Epithelial cell of prostate (primary cell): ENCODE measurements around the gene SERPINA12.
"Not testable (repeated sequence)": the region's sequence is repeated elsewhere in the genome, so short reads cannot be mapped to it uniquely, and the experiment has no call there.

Source experiments
- DNase-seq: peaks from one replicate; pipeline ENCODE4 v3.0.0-alpha.2; 2011; ENCODE audit warnings: low read depth, low spot score
- H3K27ac ChIP-seq: fragments of 450-650 bp; 2 replicates; pipeline ENCODE4 v1.5.1; 2017; ENCODE audit warnings: mild to moderate bottlenecking

Gene SERPINA12

DNA sequence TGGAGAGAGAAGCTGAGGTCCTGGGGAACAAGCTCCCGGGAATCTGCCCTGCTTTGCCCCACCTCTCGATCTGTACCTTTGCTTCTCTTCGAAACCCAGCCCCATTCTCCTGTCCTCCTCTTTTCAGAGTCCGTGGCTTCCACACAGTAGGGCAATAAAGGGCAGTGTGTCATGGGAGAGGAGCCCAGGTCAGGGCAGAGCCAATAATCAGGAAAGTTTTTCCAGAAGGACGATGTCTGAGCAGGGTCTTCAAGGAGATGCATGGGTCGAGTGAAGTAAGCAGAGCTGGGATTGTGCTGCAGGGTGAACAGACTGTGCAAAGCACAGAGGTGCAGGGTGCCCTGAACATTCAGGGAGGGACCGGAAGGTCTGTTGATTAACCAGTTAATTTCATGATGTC, 29.9 kb upstream of the SERPINA12 start:
- DNase-seq: no peak
- no peak overlapping the region for H3K27ac ChIP-seq

DNA sequence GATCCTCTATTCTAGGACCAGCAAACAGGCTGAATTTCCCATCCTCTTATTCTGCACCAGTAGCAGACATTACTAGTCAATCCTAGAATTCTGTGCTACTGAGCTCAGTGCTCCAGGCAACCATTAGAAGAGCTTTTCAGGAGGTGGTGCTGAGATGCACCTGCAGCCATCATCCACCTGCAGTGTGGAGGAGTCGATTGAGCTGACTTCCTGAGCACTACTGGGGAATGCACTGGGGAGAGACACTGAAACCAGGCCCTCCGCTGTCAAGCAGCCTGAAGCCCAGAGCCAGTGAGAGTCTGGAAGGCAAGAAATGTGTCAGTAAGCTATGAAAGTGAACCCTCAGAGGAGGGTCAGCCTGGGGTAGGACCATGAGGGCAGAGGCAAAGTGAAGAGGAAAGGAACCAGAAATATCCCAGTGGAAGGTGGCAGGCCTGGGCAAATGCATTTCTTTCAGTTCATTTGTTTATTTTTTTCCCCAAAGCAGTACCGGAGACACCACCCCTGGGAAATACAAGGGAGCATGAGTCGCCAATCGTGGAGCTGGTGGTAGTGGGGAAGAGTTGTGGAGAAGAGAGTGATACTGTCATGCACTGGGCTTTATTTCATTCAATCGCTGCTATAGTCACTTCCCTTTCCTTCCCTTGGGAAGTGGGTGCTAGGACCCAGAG, 28.9 kb upstream of the SERPINA12 start:
- H3K27ac ChIP-seq: no peak overlapping the region
- no peak for DNase-seq

DNA sequence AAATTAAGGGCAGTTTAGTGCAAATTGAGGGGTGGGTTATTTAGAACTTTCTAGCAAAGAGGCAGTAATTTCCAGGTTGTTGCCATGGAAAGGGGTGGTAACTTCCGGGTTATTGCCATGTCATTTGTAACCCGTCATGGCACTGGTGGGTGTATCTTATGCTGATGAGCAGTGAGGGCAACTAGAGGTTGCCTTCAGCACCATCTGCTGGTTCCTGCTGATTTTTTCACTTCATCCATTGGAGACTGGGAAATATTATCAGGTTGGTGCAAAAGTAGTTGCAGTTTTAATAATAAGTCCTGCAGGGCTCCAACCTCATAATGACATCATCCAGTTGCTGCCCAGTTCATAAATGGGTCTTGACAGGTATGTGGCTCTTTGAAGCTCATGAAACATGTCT, 27.6 kb upstream of the SERPINA12 start:
- H3K27ac ChIP-seq: no peak overlapping the region
- no peak for DNase-seq

DNA sequence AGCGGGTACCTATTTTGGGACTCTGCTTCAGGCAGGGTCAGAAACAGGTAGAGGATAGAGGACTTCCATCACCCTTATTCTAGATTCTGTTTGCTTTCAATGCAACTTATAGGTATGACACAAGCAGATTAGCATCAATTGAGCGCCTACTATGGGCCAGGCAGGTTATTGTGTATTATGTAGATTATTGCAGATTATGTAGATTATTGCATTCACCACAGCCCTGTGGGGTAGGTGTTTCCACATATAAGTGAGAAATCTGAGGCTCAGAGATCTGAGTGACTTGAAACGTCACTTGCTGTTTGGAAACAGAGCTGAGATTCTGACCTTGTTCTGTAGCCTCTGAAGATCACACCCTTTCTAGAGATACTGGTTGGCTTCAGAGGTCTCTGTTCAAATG, 26.2 kb upstream of the SERPINA12 start:
- no peak overlapping the region for H3K27ac ChIP-seq
- DNase-seq: no peak

DNA sequence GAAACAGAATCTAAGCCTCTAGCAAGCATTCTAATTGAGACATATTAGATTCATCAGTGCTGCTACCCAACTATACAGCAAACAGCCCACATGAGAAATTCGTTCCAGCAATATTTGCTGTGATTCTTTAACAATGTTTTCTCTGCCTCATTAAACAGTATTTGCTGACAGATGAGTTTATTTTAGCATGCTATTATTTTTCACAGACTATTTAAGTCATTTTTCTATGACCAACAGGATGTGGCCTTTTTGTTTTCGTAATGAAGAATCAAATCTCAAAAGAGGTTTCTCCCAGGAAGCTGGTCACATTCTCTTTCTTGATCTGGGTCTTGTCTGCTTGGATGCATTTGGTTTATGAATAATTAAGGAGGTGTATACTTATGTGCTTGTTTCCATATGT, 23.2 kb upstream of the SERPINA12 start:
- no peak for DNase-seq
- H3K27ac ChIP-seq: no peak overlapping the region

DNA sequence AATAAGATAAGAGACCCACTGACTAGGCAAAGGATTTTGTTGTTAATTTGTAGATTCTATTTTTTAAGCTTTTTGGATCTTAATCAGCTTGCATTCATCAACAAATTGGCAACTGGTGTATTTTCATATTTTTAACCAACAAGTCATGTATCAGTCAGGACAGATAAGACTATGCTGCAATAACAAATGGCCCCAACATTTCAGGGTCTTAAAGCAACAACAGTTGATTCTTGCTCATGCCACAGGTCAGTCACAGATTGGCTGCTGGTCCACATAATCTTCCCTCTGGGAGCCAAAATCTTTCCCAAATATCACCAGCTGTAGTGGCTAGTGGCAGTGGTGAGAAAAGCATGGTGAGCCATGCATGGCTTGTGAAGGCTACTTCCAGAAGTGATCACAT, 21.9 kb upstream of the SERPINA12 start:
- DNase-seq: no peak
- H3K27ac ChIP-seq: no peak overlapping the region

DNA sequence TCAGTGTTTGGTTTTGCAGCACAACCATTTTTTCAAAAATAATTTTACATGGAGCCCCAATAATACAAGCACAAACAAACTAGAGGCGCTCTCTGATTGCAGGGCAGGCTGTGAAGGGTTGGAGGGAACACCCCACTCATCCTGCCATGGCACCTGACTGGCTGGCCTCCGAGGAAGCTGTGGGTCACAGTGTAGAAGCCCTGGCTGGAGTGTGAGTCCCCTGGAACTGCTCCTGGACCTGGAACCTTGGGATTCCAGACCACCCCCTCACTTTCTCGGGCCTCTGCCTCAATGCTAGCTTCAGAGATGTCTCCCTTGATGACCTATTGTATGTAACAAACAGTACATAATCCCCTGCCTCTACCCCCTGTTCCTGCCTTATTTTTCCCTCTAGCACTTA, 14.8 kb upstream of the SERPINA12 start:
- H3K27ac ChIP-seq: no peak overlapping the region
- no peak for DNase-seq

DNA sequence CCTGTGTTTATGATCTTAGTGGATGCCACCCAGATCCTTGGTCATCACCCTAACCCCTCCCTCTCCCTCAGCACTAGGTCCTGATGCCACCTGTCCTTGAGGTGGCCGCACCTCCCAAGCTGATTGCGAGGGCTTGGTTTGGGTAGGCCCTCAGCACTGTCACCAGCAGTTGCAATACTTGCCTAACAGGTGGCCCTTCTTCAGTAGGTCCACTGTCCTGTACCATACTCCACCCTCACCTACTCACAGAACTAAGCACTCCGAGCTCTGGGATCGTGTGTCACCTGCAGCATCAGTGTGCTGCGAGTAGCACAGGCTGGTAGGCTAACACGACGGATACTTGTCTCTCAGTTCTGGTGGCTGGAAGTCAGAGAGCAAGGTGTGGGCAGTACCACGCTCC, 14.0 kb upstream of the SERPINA12 start:
- no peak overlapping the region for H3K27ac ChIP-seq
- no peak for DNase-seq

DNA sequence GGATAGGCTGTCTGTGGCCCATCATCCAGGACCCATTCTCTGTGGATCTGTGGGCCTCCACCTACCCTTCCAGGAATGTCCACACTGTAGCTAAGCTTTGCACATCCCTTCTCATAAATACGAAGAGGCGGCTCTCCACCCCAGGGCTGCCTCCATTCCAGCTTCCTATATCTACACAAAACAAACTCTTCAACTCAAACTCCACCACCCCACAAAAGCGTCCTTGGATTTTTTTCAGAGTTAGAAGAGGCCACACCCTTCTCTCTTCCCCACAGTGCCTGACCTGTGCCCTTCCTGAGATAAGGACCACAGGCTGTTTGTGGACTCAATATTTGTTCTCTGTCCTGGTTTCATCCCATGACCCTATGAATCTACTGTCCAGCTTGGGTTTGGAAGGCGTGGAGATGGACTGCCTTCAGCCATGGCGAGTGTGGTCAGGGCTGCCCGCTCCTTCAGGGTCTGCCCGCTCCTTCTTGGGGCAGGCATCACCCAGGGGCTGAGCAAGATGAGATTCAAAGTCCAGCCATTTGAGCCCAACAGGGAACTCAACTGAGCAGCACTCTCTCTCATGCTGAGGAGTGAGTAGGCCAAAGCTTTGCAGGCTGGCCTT, 13.0 kb upstream of the SERPINA12 start:
- no peak for DNase-seq
- no peak overlapping the region for H3K27ac ChIP-seq

DNA sequence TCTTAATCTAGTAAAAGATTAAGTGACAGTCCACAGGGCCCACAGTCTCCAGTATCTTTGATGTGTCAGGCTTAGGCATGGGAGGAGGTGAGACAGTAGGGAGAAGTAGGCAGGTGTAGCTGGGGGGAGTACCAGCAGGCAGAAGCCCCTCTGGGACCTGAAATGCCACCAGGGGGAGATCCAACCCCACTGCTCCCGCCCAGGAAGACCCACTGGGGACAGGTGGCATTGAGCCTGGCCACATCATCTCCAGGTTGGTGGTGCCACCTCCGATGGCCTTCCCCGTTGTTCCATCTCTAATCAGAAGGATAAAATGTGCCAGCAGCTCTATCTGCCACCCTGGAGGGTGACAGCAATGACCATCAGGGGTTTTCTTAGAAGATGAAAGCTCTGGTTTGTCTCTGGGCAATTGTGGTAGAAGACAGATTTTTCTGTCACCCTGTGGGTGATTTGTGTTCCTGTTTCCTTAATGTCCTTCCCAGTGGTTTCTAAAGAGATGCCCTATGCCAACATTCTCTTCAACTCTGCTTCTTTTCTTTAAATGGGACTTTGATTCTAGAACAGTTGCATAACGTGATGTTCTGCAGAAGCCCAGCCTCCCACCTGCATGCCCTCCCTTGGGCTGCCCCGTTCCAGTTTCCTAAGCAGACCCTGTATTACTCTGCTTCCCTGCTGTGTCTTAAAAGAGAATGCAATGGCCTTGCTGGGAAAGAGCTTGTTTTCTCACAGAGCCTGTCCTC, 12.3 kb upstream of the SERPINA12 start:
- DNase-seq: no peak
- H3K27ac ChIP-seq: no peak overlapping the region

DNA sequence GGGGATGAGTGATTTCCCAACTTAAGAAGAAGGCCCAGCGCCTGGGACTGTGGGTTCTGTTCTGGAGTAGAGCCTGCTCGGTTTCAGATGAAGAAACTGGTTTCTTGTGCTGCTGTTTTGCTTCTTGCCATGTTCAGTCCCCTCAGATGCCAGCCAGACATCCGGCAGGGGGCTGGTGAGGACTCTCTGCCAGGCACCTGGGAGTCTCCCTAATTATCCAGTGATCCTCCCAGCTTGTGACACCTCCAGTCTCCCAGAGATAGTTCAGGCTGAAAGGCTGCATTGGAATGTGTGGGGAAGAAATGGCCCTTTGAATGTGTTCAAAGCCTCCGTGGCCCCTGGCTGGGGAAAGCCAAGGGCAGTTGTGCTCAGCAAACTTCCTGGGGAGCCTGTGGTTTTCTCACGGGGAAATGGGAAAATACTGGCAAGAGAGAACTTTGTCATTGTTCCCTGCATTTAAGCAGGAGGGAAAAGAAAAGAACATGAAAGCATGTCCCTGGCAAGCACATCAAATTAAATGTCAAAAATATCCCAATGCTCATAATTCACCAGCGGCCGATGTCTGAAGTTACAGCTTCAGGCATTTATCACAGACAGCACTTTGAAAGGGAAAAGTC, 8.5 kb upstream of the SERPINA12 start:
- H3K27ac ChIP-seq: no peak overlapping the region
- DNase-seq: no peak

DNA sequence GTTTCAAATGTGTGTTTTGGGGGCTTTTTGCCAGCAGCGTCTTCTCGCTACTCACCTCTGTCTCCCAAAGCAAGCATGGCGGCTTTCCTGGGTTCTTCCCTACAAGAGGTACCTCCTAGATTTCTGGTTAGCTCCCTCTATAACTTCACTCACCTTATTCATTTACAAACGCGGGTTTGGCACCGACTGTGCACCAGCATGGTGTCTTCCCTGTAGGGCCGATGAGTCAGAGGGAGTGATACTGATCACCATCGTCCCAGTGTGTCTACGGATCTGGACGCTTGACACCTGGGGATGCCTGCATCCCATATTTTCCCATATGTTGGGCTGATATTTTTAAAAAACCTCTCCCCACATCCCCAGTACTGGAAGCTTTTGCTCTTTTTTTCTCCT, 8.0 kb upstream of the SERPINA12 start:
- no peak overlapping the region for H3K27ac ChIP-seq
- no peak for DNase-seq

DNA sequence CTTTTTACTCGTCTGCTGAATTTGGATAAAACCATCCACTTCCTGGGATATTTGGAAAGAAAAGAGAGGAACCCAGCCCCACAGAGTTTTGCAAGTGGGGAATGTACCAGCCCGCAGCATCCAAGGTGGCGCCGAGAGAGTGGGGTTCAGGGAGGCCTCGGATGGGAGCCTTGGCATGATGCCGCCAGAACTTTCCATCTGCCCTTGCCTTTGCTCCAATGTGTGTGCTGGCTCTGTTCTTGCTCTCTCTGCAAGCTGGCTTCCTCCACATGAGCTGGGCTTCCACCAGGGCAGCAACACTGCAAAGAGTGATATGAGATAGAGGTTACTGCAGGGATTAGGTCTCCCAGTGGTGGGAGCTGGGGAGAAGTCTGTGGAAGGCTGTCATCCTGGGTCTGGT, 6.6 kb upstream of the SERPINA12 start:
- no peak for DNase-seq
- no peak overlapping the region for H3K27ac ChIP-seq

DNA sequence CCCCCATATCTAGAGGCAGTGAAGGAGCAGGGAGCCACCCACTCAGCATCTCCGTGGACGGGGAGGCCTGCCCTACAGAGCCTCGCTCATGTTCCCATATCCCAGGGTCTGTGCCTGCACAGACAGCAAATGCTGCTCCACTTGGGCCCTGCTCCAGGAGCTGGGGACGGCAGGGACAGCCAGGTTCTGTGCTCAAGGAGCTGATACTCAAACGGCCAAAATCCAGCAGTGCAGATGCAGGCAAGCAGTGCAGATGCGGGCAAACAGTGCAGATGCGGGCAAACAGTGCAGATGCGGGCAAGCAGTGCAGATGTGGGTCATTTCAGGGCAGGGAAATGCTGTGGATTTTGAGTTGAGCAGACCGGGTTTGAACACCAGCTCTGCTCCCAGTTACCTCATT, 6.2 kb upstream of the SERPINA12 start:
- no peak for DNase-seq
- H3K27ac ChIP-seq: no peak overlapping the region

DNA sequence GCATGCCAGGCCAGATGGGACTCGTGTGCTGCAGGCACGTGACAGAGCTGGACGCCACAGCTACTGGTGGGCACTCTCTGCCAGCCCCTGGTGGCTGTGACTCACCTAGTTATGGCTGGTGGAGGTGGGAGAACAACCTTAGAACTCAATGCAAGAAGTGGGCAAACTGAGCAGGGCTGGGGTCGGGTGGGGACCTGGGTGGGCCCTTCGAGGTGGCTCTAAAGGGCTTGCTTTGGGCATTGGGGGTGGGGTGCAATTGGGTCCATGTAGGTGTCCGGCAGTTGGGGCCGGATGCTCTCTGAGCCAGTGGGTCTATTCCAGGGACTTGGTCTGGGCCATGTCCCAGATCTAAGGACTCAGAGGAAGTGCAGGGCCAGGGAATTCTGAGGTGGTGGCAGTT, 5.1 kb upstream of the SERPINA12 start:
- no peak overlapping the region for H3K27ac ChIP-seq
- DNase-seq: no peak

DNA sequence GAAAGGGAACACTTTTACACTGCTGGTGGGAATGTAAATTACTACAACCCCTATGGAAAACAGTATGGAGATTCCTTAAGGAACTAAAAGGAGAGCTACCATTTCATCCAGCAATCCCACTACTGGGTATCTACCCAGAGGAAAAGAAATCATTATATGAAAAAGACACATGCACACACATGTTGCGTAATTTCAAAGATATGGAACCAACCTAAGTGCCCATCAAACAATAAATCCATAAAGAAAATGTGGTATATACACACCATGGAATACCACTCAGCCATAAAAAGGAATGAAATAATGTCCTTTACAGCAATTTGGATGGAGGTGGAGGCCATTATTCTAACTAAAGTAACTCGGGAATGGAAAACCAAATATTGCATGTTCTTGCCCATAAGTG, 1.2 kb upstream of the SERPINA12 start:
- H3K27ac ChIP-seq, DNase-seq: not testable (repeated sequence)

DNA sequence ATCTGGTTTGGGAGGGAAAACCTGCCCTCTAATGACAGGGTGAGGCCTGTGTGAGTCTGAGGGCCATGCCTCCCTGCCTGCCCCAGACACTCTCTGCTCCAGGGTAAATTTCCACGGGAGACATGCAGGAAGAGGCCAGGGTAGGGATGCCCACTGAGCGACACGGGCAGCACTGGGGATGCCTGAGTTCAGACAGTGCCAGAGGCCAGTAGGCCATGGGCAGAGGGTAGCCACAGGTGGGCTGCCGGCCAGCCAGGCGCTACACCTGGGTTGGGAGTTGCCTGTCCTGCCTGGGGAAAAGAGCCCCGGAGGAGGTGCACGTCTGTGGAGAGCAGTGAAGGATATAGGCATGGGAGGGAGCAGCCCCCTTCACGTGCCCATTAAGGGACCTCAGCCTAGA, 3.6 kb downstream of the SERPINA12 start:
- no peak overlapping the region for H3K27ac ChIP-seq
- DNase-seq: no peak

DNA sequence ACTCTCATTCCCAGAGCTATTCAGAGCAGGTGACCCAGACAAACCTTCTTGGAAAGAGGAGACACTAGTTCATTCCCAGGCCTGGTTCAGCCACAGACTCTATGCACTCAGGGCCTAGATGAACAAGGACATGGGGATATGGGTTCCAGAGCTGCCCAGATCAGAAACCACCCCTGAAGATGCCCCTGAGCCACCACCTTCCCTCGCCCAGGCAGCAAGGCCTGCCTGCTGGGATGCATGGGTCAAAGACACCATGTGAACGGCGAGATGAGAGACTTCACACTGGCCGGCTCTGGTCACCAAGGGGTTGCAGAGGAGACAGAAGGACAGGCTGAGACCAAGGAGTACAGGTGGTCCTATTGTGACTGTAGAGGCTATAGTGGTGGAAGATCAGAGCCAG, 4.1 kb downstream of the SERPINA12 start:
- H3K27ac ChIP-seq: no peak overlapping the region
- no peak for DNase-seq

DNA sequence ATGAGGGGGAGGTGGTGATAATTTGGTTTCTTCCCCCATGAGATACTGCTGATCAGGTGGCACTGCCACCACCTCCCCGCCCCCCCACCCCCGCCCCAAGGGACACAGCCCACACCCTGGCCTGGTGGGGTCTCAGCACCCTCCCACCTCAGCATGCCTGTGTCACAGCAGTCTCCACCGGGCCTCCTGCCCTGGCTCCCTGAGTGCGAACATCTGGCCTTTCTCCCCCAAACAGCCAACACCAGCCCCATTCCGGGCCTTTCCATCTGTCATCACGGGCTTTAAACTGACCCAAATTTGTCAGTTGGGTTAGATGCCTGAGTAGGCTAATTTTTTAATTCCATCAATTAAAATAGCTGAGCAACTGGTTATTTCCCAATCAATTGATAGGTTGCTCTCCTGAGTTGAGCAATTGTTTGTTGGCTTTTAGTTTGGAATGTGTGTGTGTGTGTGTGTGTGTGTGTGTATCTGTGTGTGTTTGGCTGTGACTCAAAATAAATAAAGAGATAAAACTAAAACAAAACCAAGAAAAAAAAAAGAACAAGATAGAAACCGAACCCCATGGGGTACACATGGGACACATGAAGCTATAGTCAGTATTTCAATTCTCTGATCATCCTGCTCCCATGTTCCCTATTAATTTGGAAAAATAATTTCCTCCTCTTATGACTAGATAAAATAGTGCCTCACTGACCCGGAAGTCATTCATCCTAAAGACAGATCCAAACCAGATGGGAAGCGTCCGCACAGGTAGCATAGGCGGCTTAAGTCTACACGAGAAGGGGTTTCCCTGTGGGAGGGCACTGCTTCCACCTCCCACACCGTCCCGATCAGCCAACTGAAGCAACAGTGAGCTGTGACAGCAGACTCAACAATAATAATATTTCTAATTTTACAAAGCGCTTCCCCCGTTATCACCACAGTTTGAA, 7.4 kb downstream of the SERPINA12 start:
- H3K27ac ChIP-seq: no peak overlapping the region
- no peak for DNase-seq

DNA sequence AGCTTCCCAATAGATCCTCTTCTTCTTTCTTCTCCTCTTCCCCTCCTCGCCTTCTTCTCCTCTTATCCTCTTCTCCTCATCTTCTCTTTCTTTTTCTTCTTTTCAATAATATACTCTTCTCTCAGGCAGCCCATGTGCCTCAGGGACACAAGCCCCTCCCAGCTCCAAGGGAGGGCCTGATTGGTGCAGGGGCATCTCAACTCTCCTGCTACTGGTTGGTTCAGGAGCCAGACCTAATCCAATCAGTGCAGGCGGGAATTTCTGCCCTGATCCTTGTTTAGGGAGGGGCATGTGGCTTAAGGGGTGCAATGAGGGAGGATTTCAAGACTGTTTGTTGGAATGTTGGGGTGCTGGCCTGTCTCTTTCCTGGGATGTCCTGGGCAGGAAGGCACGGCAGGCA, 9.0 kb downstream of the SERPINA12 start:
- DNase-seq: no peak

More for the DNA sequence above, 9.0 kb downstream of the SERPINA12 start:
- no peak overlapping the region for H3K27ac ChIP-seq
